ENCODE measurements around the gene MTG1.
"Not testable (repeated sequence)": the region's sequence is repeated elsewhere in the genome, so short reads cannot be mapped to it uniquely, and the experiment has no call there.

The MTG1 gene

DNA sequence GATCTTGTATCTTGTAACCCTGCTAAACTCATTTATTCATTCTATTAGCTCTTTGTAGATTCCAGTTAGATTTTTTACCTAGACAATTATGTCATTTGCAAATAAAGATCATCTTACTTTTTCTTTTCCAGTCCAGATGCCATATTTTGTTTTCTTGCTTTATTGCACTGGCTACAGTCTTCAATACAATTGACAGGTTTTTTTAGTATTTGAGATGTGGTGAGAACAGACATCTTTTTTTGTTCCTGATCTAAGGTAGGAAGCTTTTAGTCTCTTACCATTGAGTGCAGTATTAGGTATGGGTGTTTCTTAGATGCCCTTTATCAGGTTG, 18.4 kb downstream of the MTG1 start:
- Histone ChIP-seq H4K20me1 (ENCODE audit: insufficient read depth, low read length) (no peaks in the 10 kb centered on the region), H3K4me2 (ENCODE audit: low read length) (no peak overlapping the region), H3K9ac (ENCODE audit: low read length) (no peak overlapping the region), H3K4me3 (ENCODE audit: low read depth, low read length, poor library complexity, severe bottlenecking) (no peak overlapping the region), H3K4me1 (ENCODE audit: insufficient read depth, low read length, severe bottlenecking) (no peaks in the 10 kb centered on the region), H3K9me3 (ENCODE audit: low read length) (peaks cover 29% of the 10 kb centered on the region), H3K27me3 (ENCODE audit: insufficient read depth, low read length) (no peaks in the 10 kb centered on the region), H3K36me3 (ENCODE audit: insufficient read depth, low read length) (peaks cover 78% of the 10 kb centered on the region), H3K79me2 (ENCODE audit: insufficient read depth, low read length) (peaks cover 36% of the 10 kb centered on the region), H3K9me2 (ENCODE audit: low read depth, low read length) (no peaks in the 10 kb centered on the region), H3F3A (ENCODE audit: insufficient read depth, low read length) (no peaks in the 10 kb centered on the region), H2AFZ (ENCODE audit: low read length) (no peak overlapping the region), H3K27ac (ENCODE audit: low read depth, low read length, poor library complexity, severe bottlenecking) (no peak overlapping the region)
- TF ChIP-seq, protein P1, sequence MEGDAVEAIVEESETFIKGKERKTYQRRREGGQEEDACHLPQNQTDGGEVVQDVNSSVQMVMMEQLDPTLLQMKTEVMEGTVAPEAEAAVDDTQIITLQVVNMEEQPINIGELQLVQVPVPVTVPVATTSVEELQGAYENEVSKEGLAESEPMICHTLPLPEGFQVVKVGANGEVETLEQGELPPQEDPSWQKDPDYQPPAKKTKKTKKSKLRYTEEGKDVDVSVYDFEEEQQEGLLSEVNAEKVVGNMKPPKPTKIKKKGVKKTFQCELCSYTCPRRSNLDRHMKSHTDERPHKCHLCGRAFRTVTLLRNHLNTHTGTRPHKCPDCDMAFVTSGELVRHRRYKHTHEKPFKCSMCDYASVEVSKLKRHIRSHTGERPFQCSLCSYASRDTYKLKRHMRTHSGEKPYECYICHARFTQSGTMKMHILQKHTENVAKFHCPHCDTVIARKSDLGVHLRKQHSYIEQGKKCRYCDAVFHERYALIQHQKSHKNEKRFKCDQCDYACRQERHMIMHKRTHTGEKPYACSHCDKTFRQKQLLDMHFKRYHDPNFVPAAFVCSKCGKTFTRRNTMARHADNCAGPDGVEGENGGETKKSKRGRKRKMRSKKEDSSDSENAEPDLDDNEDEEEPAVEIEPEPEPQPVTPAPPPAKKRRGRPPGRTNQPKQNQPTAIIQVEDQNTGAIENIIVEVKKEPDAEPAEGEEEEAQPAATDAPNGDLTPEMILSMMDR (IDR thresholded peaks at IDR 0.05; ENCODE audit: low read length) = no peak
- no peak for TF ChIP-seq EZH2 (IDR thresholded peaks at IDR 0.05; ENCODE audit: borderline replicate concordance, low read length)

DNA sequence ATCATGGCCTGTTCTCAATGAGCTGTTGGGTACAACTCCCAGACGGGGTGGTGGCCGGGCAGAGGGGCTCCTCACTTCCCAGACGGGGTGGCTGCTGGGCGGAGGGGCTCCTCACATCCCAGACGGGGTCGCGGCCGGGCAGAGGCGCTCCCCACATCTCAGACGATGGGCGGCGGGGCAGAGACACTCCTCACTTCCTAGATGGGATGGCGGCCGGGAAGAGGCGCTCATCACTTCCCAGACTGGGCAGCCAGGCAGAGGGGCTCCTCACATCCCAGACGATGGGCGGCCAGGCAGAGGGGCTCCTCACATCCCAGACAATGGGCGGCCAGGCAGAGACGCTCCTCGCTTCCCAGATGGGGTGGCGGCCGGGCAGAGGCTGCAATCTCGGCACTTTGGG, 20.4 kb downstream of the MTG1 start:
- H3F3A ChIP-seq (ENCODE audit: insufficient read depth, low read length); H3K27me3 ChIP-seq (ENCODE audit: insufficient read depth, low read length); H2AFZ ChIP-seq (ENCODE audit: low read length); H3K4me1 ChIP-seq (ENCODE audit: insufficient read depth, low read length, severe bottlenecking); H3K9ac ChIP-seq (ENCODE audit: low read length); H3K27ac ChIP-seq (ENCODE audit: low read depth, low read length, poor library complexity, severe bottlenecking); H3K4me3 ChIP-seq (ENCODE audit: low read depth, low read length, poor library complexity, severe bottlenecking); H3K9me2 ChIP-seq (ENCODE audit: low read depth, low read length); H4K20me1 ChIP-seq (ENCODE audit: insufficient read depth, low read length); H3K4me2 ChIP-seq (ENCODE audit: low read length): not testable (repeated sequence)
- H3K79me2 ChIP-seq (ENCODE audit: insufficient read depth, low read length) = peaks cover 17% of the 10 kb centered on the region
- H3K9me3 ChIP-seq (ENCODE audit: low read length) = peaks cover 28% of the 10 kb centered on the region
- peaks cover 71% of the 10 kb centered on the region for H3K36me3 ChIP-seq (ENCODE audit: insufficient read depth, low read length)

DNA sequence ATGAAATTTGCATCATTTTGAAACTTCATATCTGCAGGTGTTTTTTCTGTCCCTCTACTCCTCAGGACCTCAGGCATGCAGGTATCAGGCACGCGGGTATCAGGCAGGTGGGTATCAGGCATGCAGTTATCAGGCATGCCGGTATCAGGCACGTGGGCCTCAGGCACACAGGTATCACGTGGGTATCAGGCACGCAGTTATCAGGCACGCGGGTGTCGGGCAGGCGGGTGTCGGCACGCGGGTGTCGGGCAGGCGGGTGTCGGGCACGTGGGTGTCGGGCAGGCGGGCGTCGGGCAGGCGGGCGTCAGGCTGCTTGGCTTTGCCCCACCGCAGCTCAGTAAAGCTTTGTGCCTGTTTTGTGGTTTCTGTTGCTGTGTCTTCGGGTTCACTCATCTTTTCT, 21.8 kb downstream of the MTG1 start:
- H3K27me3 ChIP-seq (ENCODE audit: insufficient read depth, low read length) = no peaks in the 10 kb centered on the region
- no peak overlapping the region for H3K27ac ChIP-seq (ENCODE audit: low read depth, low read length, poor library complexity, severe bottlenecking)
- peaks cover 24% of the 10 kb centered on the region for H3K9me3 ChIP-seq (ENCODE audit: low read length)
- H3K36me3 ChIP-seq (ENCODE audit: insufficient read depth, low read length) = peaks cover 70% of the 10 kb centered on the region
- no peak overlapping the region for H3K4me2 ChIP-seq (ENCODE audit: low read length)
- peaks cover 4% of the 10 kb centered on the region; the same call in 1 of the 2 replicates for H3K79me2 ChIP-seq (ENCODE audit: insufficient read depth, low read length)
- H3K4me3 ChIP-seq (ENCODE audit: low read depth, low read length, poor library complexity, severe bottlenecking) = no peak overlapping the region
- no peak for TF ChIP-seq EZH2 (IDR thresholded peaks at IDR 0.05; ENCODE audit: borderline replicate concordance, low read length)
- TF ChIP-seq, protein P1 (IDR thresholded peaks at IDR 0.05; ENCODE audit: low read length) = no peak
- H3K9ac ChIP-seq (ENCODE audit: low read length) = no peak overlapping the region
- H3K9me2 ChIP-seq (ENCODE audit: low read depth, low read length) = no peaks in the 10 kb centered on the region
- H3F3A ChIP-seq (ENCODE audit: insufficient read depth, low read length) = no peaks in the 10 kb centered on the region
- no peaks in the 10 kb centered on the region for H4K20me1 ChIP-seq (ENCODE audit: insufficient read depth, low read length)
- H2AFZ ChIP-seq (ENCODE audit: low read length) = no peak overlapping the region
- H3K4me1 ChIP-seq (ENCODE audit: insufficient read depth, low read length, severe bottlenecking) = no peaks in the 10 kb centered on the region

DNA sequence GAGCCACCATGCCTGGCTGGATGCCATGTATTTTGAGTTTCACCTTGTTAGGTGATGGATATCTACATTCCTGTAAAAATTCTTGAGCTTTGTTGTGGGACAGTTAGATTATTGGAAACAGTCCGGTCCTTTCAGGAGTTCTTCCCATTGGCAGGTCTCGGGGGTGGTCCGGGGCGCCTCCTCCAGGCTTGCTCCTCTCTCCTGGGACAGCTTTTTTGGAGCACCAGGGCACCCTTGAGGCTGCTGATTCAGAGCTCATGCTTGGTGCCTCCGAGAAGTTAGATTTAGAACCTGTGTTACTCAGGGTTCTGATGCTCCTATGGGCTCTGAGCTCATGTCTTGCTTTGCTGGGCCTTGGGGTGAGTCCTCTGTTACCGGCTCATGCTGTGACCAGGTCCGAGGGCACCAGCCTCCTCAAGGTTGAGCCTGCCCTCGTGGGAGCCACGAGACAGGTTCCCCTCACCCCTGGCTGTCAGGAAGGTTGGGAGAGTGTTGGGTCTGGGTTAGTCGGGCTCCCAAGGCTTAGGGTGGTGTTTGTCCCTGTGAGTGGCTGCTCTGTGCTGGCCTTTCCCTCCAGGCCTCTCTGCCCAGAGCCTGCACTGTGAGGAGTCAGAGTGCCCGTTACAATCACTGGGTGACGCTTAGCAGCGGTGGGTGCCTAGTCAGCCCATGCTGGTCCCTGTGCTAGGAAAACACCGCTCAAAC, 24.5 kb downstream of the MTG1 start:
- H3K79me2 ChIP-seq (ENCODE audit: insufficient read depth, low read length) = no peaks in the 10 kb centered on the region
- H3K9ac ChIP-seq (ENCODE audit: low read length) = no peak overlapping the region
- no peaks in the 10 kb centered on the region for H3K27me3 ChIP-seq (ENCODE audit: insufficient read depth, low read length)
- H3K9me3 ChIP-seq (ENCODE audit: low read length) = peaks cover 4% of the 10 kb centered on the region; the same call in 1 of the 2 replicates
- peaks cover 55% of the 10 kb centered on the region for H3K36me3 ChIP-seq (ENCODE audit: insufficient read depth, low read length)
- H3K9me2 ChIP-seq (ENCODE audit: low read depth, low read length) = no peaks in the 10 kb centered on the region
- no peaks in the 10 kb centered on the region for H3F3A ChIP-seq (ENCODE audit: insufficient read depth, low read length)
- no peak overlapping the region for H3K27ac ChIP-seq (ENCODE audit: low read depth, low read length, poor library complexity, severe bottlenecking)
- H3K4me2 ChIP-seq (ENCODE audit: low read length) = no peak overlapping the region
- H2AFZ ChIP-seq (ENCODE audit: low read length) = no peak overlapping the region
- no peaks in the 10 kb centered on the region for H4K20me1 ChIP-seq (ENCODE audit: insufficient read depth, low read length)
- H3K4me1 ChIP-seq (ENCODE audit: insufficient read depth, low read length, severe bottlenecking) = no peaks in the 10 kb centered on the region
- no peak overlapping the region for H3K4me3 ChIP-seq (ENCODE audit: low read depth, low read length, poor library complexity, severe bottlenecking)
- TF ChIP-seq, protein P1 (IDR thresholded peaks at IDR 0.05; ENCODE audit: low read length) = no peak
- no peak for TF ChIP-seq EZH2 (IDR thresholded peaks at IDR 0.05; ENCODE audit: borderline replicate concordance, low read length)
